OCI-LY7 (cell line): ENCODE measurements around the gene NFAM1.

Experiments used
- CTCF ChIP-seq: fragments of 200-600 bp; sonication (generic); conservative IDR thresholded peaks from 2 replicates; pipeline ENCODE4 v1.5.1; 2014; ENCODE audit warnings: mild to moderate bottlenecking, antibody characterized with exemption, low read length, moderate library complexity, mixed read lengths
- EZH2phosphoT487 ChIP-seq: fragments of 200-600 bp; sonication (generic); IDR thresholded peaks from 2 replicates; pipeline ENCODE4 v1.6.1; 2018; ENCODE audit warnings: low read depth, borderline replicate concordance, mild to moderate bottlenecking, mixed run types, antibody characterized with exemption, low read length, moderate library complexity, mixed read lengths

GRCh38 chr22:42450862-42451261 is 18.7 kb upstream of the NFAM1 start:
- TF ChIP-seq CTCF (no peak), EZH2phosphoT487 (no peak)
